Measurements from ENCODE around the gene ARHGEF28.

The ARHGEF28 gene

DNA sequence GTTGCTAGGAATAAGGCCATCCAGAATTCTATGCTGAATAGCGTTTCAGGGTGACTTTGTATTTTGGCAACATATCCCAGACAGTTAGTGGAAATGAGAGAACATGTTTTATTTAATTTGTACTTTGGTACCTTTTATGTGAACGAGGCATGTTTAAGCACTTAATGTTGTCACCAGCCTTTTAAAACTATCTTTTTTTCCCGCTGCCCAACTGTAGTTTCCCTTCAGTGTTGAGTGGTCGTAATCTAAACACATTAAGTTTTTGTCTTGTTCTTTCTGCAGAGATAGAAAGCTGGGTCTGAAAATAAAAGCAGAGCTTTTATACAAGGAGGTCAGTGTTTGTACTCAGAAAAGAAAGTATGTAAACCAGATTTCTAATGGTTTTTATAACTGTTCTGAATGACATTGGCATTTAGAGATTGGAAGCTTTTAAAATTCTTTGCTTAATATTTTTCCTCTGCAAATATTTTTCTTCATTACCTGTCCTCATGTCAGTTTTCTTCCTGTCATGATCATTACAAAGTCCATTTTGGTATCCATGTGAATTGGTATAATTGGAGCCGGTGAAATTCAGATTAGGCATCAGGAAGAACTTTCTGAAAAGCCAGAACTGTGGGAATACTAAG, 100.7 kb downstream of the ARHGEF28 start:
- no peaks in the 10 kb centered on the region for H3K79me2 ChIP-seq (ENCODE audit: insufficient read depth, low read length)
- H3K9me3 ChIP-seq (ENCODE audit: insufficient read depth, low read length, severe bottlenecking): no peaks in the 10 kb centered on the region
- DNase-seq (no peak), ATAC-seq (ENCODE audit: insufficient read depth, low read depth) (no peak)
- H3K9ac ChIP-seq (ENCODE audit: low read depth, low read length): no peak overlapping the region
- no peaks in the 10 kb centered on the region for H3K36me3 ChIP-seq (ENCODE audit: insufficient read depth, low read length)
- no peak overlapping the region for H3K4me2 ChIP-seq (ENCODE audit: insufficient read depth, low read length)
- H3K4me1 ChIP-seq (ENCODE audit: insufficient read depth, low read length): no peaks in the 10 kb centered on the region
- TF ChIP-seq CTCF (IDR thresholded peaks at IDR 0.05; ENCODE audit: borderline replicate concordance, extremely low read depth, low read length, poor library complexity, severe bottlenecking) (no peak), EZH2 (IDR thresholded peaks at IDR 0.05; ENCODE audit: borderline replicate concordance, low read depth, low read length, severe bottlenecking) (no peak)
- H3K27me3 ChIP-seq (ENCODE audit: insufficient read depth, low read length, poor library complexity): peaks cover 13% of the 10 kb centered on the region
- no peak overlapping the region for H2AFZ ChIP-seq (ENCODE audit: low read depth, low read length)
- no peaks in the 10 kb centered on the region for H4K20me1 ChIP-seq (ENCODE audit: insufficient read depth, low read length)
- H3K4me3 ChIP-seq (ENCODE audit: low read depth in 1 of 2, low read length in 2 of 2): no peak overlapping the region
- H3K27ac ChIP-seq (ENCODE audit: low read length): no peak overlapping the region

GRCh38 chr5:73727470-73727869, 101.5 kb downstream of the ARHGEF28 start:
- H4K20me1 ChIP-seq (ENCODE audit: insufficient read depth, low read length): no peaks in the 10 kb centered on the region
- DNase-seq (no peak), ATAC-seq (ENCODE audit: insufficient read depth, low read depth) (no peak)
- no peak overlapping the region for H3K27ac ChIP-seq (ENCODE audit: low read length)
- TF ChIP-seq CTCF (IDR thresholded peaks at IDR 0.05; ENCODE audit: borderline replicate concordance, extremely low read depth, low read length, poor library complexity, severe bottlenecking): no peak
- no peak for TF ChIP-seq EZH2 (IDR thresholded peaks at IDR 0.05; ENCODE audit: borderline replicate concordance, low read depth, low read length, severe bottlenecking)
- peaks cover 13% of the 10 kb centered on the region for H3K27me3 ChIP-seq (ENCODE audit: insufficient read depth, low read length, poor library complexity)
- H3K36me3 ChIP-seq (ENCODE audit: insufficient read depth, low read length): no peaks in the 10 kb centered on the region
- no peaks in the 10 kb centered on the region for H3K4me1 ChIP-seq (ENCODE audit: insufficient read depth, low read length)
- H3K9ac ChIP-seq (ENCODE audit: low read depth, low read length): no peak overlapping the region
- no peak overlapping the region for H3K4me2 ChIP-seq (ENCODE audit: insufficient read depth, low read length)
- no peak overlapping the region for H3K4me3 ChIP-seq (ENCODE audit: low read depth in 1 of 2, low read length in 2 of 2)
- no peaks in the 10 kb centered on the region for H3K79me2 ChIP-seq (ENCODE audit: insufficient read depth, low read length)
- no peaks in the 10 kb centered on the region for H3K9me3 ChIP-seq (ENCODE audit: insufficient read depth, low read length, severe bottlenecking)
- H2AFZ ChIP-seq (ENCODE audit: low read depth, low read length): no peak overlapping the region

DNA sequence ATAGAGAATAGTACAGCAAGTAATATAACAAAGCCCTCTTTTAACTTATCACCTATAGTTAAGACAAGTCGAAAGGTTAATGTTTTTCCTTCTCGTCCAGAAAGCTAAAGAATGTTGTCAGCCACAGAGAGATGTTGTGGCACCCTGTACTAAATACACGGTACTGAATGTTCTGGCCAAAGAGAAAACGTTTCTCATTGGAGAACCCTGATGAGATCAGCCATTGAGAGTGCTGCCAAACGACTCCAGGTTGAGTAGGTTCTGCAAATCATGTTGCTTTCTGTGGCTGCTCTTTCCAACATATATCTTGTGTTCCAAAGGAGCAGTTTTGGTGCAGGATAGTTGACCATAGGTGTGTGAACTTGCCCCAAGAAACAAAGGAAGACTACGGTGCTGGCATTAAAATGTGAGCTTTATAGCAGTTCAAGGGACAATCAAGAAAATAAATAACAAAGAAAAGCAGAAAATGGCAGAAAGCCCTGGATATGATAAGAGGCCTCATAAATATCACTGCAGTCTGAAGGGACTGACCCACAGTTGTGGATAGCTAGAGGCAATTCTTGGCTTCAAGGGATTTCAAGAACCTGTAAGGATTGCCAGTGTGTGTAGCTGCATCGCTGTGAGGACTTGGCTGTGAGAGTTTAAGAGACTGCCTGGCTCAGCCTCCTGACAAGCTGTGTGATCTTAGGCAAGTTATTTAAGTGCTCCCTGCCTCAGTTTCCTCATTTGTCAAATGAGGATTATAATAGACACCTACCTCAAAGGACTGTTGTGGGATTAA, 102.7 kb downstream of the ARHGEF28 start:
- no peaks in the 10 kb centered on the region for H3K4me1 ChIP-seq (ENCODE audit: insufficient read depth, low read length)
- DNase-seq (no peak), ATAC-seq (ENCODE audit: insufficient read depth, low read depth) (no peak)
- no peak overlapping the region for H3K9ac ChIP-seq (ENCODE audit: low read depth, low read length)
- H3K4me3 ChIP-seq (ENCODE audit: low read depth in 1 of 2, low read length in 2 of 2): no peak overlapping the region
- H3K36me3 ChIP-seq (ENCODE audit: insufficient read depth, low read length): no peaks in the 10 kb centered on the region
- H4K20me1 ChIP-seq (ENCODE audit: insufficient read depth, low read length): no peaks in the 10 kb centered on the region
- no peak overlapping the region for H2AFZ ChIP-seq (ENCODE audit: low read depth, low read length)
- no peaks in the 10 kb centered on the region for H3K79me2 ChIP-seq (ENCODE audit: insufficient read depth, low read length)
- peaks cover 13% of the 10 kb centered on the region for H3K27me3 ChIP-seq (ENCODE audit: insufficient read depth, low read length, poor library complexity)
- no peaks in the 10 kb centered on the region for H3K9me3 ChIP-seq (ENCODE audit: insufficient read depth, low read length, severe bottlenecking)
- no peak for TF ChIP-seq CTCF (IDR thresholded peaks at IDR 0.05; ENCODE audit: borderline replicate concordance, extremely low read depth, low read length, poor library complexity, severe bottlenecking)
- no peak for TF ChIP-seq EZH2 (IDR thresholded peaks at IDR 0.05; ENCODE audit: borderline replicate concordance, low read depth, low read length, severe bottlenecking)
- H3K27ac ChIP-seq (ENCODE audit: low read length): no peak overlapping the region
- H3K4me2 ChIP-seq (ENCODE audit: insufficient read depth, low read length): no peak overlapping the region

Data from DND-41 (cell line).